Embryonic facial prominence (tissue), 1 donor: Measurements from ENCODE around the gene USP10.
"Not testable (repeated sequence)": the region's sequence is repeated elsewhere in the genome, so short reads cannot be mapped to it uniquely, and the experiment has no call there.

Experiments
- DNase-seq: peaks from one replicate; pipeline ENCODE4 v3.0.0-alpha.2; 2016; ENCODE audit errors: extremely low spot score

Gene USP10

DNA sequence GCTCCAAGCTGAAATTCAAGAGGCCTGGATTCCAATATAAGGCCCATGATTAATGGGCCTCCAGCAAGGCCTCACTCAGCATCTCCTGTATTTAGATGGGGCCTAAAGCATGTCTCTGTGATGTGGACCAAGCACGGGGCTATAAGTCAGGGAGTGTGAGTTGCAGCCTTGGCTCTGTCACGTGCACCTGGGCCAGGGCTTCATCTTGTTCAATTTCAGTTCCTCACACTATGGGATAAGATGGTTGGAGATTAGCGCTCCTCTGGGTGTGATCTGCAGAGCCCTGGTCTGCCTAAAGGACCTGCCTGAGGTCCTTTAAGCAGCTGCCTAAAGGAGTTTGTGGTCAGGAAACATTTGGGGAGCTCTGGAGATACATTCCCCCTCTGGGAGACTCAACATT, 26.2 kb upstream of the USP10 start:
- DNase-seq, result no peak

DNA sequence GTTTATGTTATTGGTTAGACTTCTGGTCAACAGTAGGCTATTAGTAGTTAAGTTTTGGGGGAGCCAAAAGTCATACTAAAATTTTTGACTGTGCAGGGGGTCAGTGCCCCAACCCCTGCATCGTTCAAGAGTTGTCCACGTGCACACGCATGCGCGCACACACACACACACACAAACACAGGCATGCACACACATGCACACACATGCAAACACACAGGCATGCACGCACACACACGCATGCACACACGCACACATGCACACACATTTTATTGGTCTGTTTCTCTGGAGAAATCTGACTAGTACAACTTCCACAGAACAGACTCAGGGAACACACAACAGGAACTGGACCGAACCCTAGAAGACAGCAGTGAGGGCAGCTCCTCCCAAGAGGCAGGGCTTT, 24.4 kb upstream of the USP10 start:
- DNase-seq, result no peak

DNA sequence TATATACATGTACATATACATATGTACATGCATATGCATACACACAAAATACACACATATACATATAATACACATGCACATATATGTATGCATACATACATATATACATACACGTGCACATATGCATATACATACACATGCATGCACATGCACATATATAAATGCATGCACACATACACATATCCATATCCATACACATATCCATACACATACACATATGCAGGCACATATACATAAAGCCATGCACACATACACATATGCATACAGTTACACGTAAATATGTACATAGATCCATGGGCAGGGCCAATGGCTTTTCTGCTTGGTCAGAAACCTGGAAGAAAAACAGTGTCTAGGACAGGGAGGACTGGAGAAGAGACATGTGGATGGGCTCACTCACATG, 23.9 kb upstream of the USP10 start:
- no peak for DNase-seq

DNA sequence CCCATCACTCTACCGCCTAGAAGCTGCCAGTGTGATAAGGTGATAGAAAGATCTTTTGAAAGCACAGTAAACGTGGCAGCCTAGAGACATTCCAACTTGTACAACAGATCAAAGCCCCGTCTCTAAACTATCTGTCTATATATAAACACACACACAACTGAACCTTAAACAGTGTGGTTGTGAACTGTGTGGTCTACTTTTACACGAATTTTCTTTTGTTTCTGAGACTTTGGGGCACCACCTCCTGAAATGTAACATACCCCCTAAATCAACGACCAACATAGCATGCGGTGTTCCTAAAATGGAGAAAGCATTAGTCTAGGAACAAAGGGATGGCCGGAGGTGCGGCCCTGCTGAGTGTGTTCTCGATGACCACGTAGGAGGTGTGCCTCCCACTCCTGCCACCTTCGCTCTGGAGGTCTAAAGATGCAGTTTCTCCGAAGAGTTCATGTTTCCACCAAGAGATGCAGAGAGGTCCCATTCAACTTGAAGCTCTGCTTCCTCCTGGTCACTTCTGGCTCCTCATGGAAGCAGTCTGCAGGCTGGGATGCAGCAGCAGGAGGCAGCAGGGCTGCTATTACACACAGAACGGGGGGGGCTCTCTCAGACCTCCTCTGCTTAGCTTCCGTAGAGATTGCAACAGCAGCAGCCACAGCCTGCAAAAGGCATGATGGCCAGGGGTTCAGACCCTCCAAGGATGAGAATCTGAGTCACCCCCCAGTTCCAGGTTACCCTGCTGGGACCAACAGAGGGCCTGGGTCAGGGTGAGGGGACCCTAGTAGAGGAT, 22.6 kb upstream of the USP10 start:
- DNase-seq, result no peak

GRCh38 chr16:84677849-84678248, 22.0 kb upstream of the USP10 start:
- no peak for DNase-seq

- no peak for DNase-seq
Observed at GRCh38 chr16:84678541-84678940, 21.3 kb upstream of the USP10 start.

- no peak for DNase-seq
Observed at GRCh38 chr16:84680165-84680842, 19.5 kb upstream of the USP10 start.

DNA sequence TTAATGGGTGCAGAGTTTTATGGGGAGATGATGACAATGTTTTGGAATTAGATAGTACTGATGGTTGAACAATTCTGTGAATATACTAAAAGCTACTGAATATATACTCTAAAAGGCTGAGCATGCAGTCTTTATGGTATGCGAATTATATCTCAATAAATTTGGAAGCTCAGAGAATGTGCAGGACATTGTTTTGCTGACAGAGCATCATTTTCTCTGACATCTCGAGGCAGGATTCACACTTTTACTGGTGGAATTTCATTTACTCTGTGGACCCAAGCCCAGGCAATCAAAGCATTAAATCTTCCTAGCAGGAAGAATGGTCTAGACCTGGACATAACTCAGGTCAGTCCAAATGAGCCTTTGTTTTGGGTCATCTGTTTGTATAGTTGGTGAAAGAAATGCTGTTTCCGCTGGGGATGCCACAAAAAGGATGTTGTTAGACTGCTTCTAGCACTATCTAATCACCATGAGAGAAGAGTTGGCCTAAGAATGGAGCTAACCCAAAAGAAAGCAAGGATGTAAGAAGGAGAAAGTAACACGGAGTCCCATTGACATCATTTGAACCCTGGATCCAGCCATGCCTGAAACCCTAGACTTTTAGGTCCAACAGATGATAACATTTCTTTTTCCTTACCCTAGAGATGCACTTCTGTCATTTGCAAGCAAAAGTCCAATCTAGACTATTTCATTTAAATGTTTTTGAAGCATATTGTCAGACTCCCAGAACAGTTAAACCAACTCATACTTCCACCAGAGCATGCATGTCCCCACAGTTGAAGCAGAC, 18.8 kb upstream of the USP10 start:
- DNase-seq, result no peak

DNA sequence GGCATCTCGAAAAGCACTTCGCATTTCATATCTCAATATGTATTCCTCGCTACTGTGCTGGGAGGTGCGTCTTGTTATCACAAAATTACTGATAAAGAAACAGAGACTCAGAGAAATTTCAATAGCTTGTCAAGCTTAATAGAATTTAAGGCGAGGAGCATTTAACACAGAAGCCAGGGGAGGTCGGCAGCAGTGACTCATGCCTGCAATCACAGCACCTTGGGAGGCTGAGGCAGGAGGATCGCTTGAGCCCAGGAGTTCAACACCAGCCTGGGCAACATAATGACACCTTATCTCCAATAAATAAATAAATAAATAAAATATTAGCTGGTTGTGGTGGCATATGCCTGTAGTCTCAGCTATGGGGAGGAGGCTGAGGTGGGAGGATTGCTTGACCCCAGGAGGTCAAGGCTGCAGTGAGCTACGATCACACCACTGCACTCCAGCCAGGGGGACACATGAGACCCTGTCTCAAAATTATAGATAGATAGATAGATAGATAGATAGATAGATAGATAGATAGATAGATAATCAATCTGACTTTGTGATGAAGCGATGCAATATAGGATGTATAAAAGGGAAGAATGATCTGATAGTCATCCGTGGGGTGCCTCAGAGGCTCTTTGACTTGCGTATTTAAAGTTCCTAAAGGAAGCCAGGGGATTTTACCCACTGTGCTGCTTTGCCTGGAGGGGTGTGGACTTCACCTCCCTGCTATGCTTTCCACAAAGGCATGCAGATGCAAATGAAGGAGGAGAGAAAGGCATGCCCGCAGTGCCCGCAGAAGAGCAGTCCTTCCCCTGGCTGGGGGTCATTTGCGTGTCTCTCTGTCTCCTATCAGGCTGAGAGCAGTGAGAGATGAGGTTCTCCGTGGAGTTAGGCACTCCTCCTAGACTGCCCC, 15.9 kb upstream of the USP10 start:
- no peak for DNase-seq

DNA sequence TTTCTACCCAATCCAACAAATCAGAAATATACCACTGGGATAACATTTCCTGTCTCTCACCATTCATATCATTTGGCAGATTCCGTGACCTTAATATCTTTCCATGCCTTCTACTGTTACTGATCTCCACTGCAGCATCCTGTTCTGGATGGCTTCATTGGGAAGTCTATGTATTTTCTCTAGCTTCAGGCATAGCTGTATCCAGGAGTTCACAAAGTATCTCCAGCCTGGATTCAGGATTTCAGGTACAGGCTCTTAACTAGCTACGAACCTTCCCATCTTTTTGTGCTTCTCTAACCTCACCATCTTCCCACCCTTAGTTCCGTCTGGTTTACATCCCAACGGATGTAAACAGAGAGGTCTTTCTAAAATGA, 15.2 kb upstream of the USP10 start:
- DNase-seq, result no peak

DNA sequence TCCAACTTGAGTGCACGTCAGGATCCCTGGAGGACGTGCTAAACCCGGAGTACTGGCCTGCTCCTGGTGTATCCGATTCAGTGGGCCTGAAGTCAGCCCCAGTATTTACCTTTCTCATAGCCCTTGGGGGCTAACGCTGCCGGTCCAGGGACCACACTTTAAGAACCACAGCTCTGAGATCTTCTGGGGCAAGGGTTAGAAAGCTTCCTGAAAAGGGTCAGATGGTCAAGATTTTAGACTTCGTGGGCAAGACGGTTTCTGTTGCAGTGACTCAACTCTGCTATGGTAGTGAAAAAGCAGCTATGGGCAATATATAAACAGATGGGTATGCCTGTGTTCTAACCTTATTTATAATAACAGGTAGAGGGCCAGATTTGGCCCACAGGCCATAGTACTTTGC, 14.6 kb upstream of the USP10 start:
- no peak for DNase-seq

- DNase-seq, result no peak
Observed at GRCh38 chr16:84686707-84687298, 13.0 kb upstream of the USP10 start.

- no peak for DNase-seq
Observed at GRCh38 chr16:84687715-84688114, 12.1 kb upstream of the USP10 start.

GRCh38 chr16:84688163-84688562, 11.6 kb upstream of the USP10 start:
- not testable (repeated sequence) for DNase-seq

DNA sequence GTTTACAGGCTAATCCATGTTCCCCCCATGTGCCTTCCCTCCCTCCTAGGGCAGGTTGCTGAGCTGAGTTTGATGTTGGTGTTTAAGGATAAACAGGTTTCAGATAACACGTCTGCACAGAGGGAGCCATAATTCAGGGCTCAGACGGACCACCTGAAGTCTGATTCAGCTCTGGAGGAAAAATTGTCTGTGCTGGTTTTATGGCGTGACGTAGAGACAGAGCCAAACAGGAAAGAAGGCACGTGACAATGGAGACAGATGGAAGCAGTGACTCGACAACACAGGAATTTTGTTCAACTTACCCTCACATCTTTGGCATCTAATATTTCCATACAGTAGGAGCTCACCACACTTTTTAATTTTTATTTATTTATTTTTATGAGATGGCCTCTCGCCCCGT, 10.7 kb upstream of the USP10 start:
- no peak for DNase-seq

- no peak for DNase-seq
Observed at GRCh38 chr16:84690088-84690819, 9.5 kb upstream of the USP10 start.

DNA sequence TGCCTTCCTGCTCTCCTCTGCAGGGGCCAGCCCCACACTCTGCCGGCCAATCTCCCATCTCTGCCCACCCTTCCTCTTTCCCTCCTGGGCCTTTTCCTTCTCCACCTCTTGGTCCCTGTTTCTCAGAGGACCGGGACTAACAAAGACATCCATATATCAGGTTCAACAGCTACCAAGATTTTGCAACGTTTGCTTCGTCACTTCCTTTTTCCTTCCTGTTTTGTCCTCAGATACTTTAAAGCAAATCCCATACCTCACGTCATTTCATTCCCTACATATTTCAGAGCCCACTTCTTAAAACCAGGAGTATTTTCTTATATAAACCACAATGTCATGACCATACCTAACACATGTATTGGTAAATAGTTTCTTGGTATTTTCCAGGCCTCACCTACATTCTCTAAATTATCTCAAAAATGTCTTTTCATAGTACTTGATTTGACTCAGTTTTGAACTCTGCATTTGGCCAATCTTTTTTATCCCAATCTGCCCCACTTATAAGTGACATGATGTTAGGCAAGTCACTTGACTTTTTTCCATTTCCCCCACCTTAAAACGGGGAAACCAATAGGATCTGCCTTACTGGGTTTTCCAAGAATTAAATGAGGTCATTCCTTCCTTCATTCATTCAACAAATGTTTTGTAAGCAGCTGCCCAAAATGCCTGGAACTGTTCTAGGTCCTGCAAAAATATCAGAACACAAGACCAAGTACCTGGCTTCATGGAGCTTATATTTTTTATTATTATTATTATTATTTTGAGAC, 7.2 kb upstream of the USP10 start:
- no peak for DNase-seq

GRCh38 chr16:84693869-84694268, 5.9 kb upstream of the USP10 start:
- not testable (repeated sequence) for DNase-seq

DNA sequence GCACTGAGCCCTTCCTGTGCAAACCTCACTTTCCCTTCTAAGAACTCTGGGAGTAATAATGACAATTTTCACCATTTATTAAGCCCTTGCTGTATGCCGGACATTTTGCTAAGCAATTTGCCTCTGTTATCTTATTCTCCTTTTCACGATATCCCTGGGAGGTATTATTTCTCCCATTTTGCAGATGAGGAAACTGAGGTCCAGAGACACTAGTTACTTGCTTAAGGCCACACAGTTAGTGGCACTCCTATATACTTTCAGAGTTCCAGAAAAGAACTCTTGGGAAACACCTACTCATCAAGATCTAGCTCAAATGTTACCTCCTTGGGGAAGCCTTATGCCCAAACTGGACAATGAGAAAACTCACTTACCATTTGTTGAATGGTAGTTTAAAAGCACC, 4.8 kb upstream of the USP10 start:
- DNase-seq, result no peak

- no peak for DNase-seq
Observed at GRCh38 chr16:84699147-84699711, 571 bp upstream of the USP10 start.
